ENCODE data around the gene C19orf12.

The C19orf12 gene

DNA sequence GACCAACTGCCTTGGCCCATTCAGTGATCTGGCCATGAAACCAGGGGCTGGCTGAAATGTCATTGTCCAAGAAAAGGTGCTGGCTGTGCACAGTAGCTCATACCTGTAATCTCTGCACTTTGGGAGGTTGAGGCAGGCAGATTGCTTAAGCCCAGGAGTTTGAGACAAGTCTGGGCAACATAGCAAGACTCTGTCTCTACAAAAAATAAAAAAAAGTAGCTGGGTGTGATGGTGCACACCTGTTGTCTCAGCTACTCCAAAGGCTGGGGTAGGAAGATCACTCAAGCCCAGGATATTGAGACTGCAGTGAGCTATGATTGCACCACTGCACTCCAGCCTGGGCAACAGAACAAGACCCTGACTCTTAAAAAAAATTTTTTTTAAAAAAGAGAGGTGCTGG lies 28.6 kb upstream of the C19orf12 start:
- H3K4me3 ChIP-seq (ENCODE audit: low read depth in 1 of 2, low read length in 2 of 2): no peak overlapping the region
- ATAC-seq (ENCODE audit: insufficient read depth, low read depth) (no peak), DNase-seq (no peak)
- H3K79me2 ChIP-seq (ENCODE audit: insufficient read depth, low read length): no peaks in the 10 kb centered on the region
- no peak overlapping the region for H3K9ac ChIP-seq (ENCODE audit: low read depth, low read length)
- no peak overlapping the region for H2AFZ ChIP-seq (ENCODE audit: low read depth, low read length)
- H3K36me3 ChIP-seq (ENCODE audit: insufficient read depth, low read length): no peaks in the 10 kb centered on the region
- no peaks in the 10 kb centered on the region for H3K4me1 ChIP-seq (ENCODE audit: insufficient read depth, low read length)
- H3K27me3 ChIP-seq (ENCODE audit: insufficient read depth, low read length, poor library complexity): no peaks in the 10 kb centered on the region
- H4K20me1 ChIP-seq (ENCODE audit: insufficient read depth, low read length): no peaks in the 10 kb centered on the region
- H3K27ac ChIP-seq (ENCODE audit: low read length): no peak overlapping the region
- TF ChIP-seq EZH2 (IDR thresholded peaks at IDR 0.05; ENCODE audit: borderline replicate concordance, low read depth, low read length, severe bottlenecking): no peak
- TF ChIP-seq, protein P1, sequence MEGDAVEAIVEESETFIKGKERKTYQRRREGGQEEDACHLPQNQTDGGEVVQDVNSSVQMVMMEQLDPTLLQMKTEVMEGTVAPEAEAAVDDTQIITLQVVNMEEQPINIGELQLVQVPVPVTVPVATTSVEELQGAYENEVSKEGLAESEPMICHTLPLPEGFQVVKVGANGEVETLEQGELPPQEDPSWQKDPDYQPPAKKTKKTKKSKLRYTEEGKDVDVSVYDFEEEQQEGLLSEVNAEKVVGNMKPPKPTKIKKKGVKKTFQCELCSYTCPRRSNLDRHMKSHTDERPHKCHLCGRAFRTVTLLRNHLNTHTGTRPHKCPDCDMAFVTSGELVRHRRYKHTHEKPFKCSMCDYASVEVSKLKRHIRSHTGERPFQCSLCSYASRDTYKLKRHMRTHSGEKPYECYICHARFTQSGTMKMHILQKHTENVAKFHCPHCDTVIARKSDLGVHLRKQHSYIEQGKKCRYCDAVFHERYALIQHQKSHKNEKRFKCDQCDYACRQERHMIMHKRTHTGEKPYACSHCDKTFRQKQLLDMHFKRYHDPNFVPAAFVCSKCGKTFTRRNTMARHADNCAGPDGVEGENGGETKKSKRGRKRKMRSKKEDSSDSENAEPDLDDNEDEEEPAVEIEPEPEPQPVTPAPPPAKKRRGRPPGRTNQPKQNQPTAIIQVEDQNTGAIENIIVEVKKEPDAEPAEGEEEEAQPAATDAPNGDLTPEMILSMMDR (IDR thresholded peaks at IDR 0.05; ENCODE audit: borderline replicate concordance, extremely low read depth, low read length, poor library complexity, severe bottlenecking): no peak
- H3K4me2 ChIP-seq (ENCODE audit: insufficient read depth, low read length): no peak overlapping the region
- H3K9me3 ChIP-seq (ENCODE audit: insufficient read depth, low read length, severe bottlenecking): no peaks in the 10 kb centered on the region

DNA sequence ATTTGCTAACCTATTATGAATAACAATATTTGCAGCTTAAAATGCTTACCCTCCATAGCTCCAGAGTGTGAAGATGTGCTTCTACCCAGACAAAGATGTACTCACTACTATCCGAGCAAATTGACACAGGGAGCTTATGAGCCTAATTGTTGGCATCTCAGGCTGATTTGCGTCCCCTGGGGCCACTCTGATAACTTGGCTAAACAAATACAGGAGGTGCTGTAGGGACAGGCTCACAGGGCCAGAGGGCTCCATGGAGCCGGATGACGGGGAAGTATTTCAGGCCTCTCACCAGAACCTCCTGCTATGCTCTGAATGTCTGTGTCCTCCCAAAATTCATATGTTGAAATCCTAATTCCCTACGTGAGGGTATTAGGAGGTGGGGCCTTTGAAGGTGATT lies 26.7 kb upstream of the C19orf12 start:
- Histone ChIP-seq H3K9ac (ENCODE audit: low read depth, low read length) (no peak overlapping the region), H3K4me1 (ENCODE audit: insufficient read depth, low read length) (no peaks in the 10 kb centered on the region), H3K27ac (ENCODE audit: low read length) (no peak overlapping the region), H3K79me2 (ENCODE audit: insufficient read depth, low read length) (no peaks in the 10 kb centered on the region), H3K4me2 (ENCODE audit: insufficient read depth, low read length) (no peak overlapping the region), H3K27me3 (ENCODE audit: insufficient read depth, low read length, poor library complexity) (peaks cover 3% of the 10 kb centered on the region), H3K4me3 (ENCODE audit: low read depth in 1 of 2, low read length in 2 of 2) (no peak overlapping the region), H2AFZ (ENCODE audit: low read depth, low read length) (no peak overlapping the region), H4K20me1 (ENCODE audit: insufficient read depth, low read length) (no peaks in the 10 kb centered on the region), H3K36me3 (ENCODE audit: insufficient read depth, low read length) (no peaks in the 10 kb centered on the region), H3K9me3 (ENCODE audit: insufficient read depth, low read length, severe bottlenecking) (no peaks in the 10 kb centered on the region)
- DNase-seq (no peak), ATAC-seq (ENCODE audit: insufficient read depth, low read depth) (no peak)
- TF ChIP-seq, protein P1 (IDR thresholded peaks at IDR 0.05; ENCODE audit: borderline replicate concordance, extremely low read depth, low read length, poor library complexity, severe bottlenecking): no peak
- TF ChIP-seq EZH2 (IDR thresholded peaks at IDR 0.05; ENCODE audit: borderline replicate concordance, low read depth, low read length, severe bottlenecking): no peak

DNA sequence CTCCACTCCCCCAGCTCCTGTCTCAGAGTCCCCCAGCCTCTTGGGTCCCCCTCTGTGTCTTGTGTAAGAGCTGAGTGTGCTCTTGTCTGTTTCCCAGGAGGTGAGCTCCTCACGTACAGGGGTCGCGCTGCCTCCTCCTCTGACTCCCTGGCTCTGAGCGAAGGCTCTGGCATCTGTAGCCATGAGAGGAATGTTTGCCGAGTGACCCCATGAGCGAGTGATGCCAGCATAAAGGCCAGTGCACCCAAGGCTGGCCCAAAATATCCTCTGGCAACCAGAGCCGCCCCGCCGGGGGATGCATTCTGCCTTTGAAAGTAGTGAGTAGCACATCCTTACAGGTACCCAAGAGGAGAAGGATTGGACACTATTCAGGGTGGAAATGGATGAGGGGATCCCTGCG lies 26.2 kb upstream of the C19orf12 start:
- ATAC-seq (ENCODE audit: insufficient read depth, low read depth) (no peak), DNase-seq (no peak)
- Histone ChIP-seq H3K27me3 (ENCODE audit: insufficient read depth, low read length, poor library complexity) (peaks cover 3% of the 10 kb centered on the region), H3K36me3 (ENCODE audit: insufficient read depth, low read length) (no peaks in the 10 kb centered on the region), H4K20me1 (ENCODE audit: insufficient read depth, low read length) (no peaks in the 10 kb centered on the region), H3K4me1 (ENCODE audit: insufficient read depth, low read length) (no peaks in the 10 kb centered on the region), H3K79me2 (ENCODE audit: insufficient read depth, low read length) (no peaks in the 10 kb centered on the region), H3K4me2 (ENCODE audit: insufficient read depth, low read length) (no peak overlapping the region), H3K9me3 (ENCODE audit: insufficient read depth, low read length, severe bottlenecking) (no peaks in the 10 kb centered on the region), H3K27ac (ENCODE audit: low read length) (no peak overlapping the region), H3K9ac (ENCODE audit: low read depth, low read length) (no peak overlapping the region), H2AFZ (ENCODE audit: low read depth, low read length) (no peak overlapping the region), H3K4me3 (ENCODE audit: low read depth in 1 of 2, low read length in 2 of 2) (no peak overlapping the region)
- TF ChIP-seq, protein P1 (IDR thresholded peaks at IDR 0.05; ENCODE audit: borderline replicate concordance, extremely low read depth, low read length, poor library complexity, severe bottlenecking): no peak
- TF ChIP-seq EZH2 (IDR thresholded peaks at IDR 0.05; ENCODE audit: borderline replicate concordance, low read depth, low read length, severe bottlenecking): no peak

DNA sequence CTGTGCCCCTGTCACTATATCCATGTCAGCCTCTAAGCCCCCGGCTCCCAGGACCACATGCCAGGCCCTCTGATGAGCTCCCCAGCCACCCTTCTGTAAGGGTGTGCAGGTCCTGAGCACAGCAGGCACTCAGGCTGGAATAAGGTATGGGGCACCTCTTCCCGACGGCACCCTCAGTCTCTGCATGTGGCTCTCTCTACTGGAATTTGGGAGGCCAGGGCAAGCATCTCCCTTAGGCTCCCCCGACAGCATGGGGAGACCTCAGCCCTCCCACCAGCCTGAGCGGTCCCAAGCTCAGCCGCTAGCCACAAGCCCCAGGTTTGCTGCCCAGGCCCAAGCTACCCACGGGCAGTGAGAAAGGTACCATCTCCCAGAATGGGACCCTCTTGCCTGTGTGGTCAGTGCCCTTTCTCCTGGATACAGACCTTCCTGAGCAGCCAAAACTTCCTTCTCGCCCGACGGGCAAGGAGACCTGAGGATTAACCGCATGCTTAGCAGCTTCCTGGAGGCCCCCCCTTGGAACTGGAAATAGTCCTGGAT lies 22.5 kb upstream of the C19orf12 start:
- Histone ChIP-seq H3K36me3 (ENCODE audit: insufficient read depth, low read length) (no peaks in the 10 kb centered on the region), H3K4me3 (ENCODE audit: low read depth in 1 of 2, low read length in 2 of 2) (no peak overlapping the region), H3K4me2 (ENCODE audit: insufficient read depth, low read length) (no peak overlapping the region), H3K4me1 (ENCODE audit: insufficient read depth, low read length) (no peaks in the 10 kb centered on the region), H3K9me3 (ENCODE audit: insufficient read depth, low read length, severe bottlenecking) (no peaks in the 10 kb centered on the region), H4K20me1 (ENCODE audit: insufficient read depth, low read length) (no peaks in the 10 kb centered on the region), H2AFZ (ENCODE audit: low read depth, low read length) (no peak overlapping the region), H3K79me2 (ENCODE audit: insufficient read depth, low read length) (no peaks in the 10 kb centered on the region), H3K9ac (ENCODE audit: low read depth, low read length) (no peak overlapping the region), H3K27me3 (ENCODE audit: insufficient read depth, low read length, poor library complexity) (peaks cover 3% of the 10 kb centered on the region), H3K27ac (ENCODE audit: low read length) (no peak overlapping the region)
- no peak for DNase-seq
- TF ChIP-seq, protein P1 (IDR thresholded peaks at IDR 0.05; ENCODE audit: borderline replicate concordance, extremely low read depth, low read length, poor library complexity, severe bottlenecking): no peak
- TF ChIP-seq EZH2 (IDR thresholded peaks at IDR 0.05; ENCODE audit: borderline replicate concordance, low read depth, low read length, severe bottlenecking): no peak
- no peak for ATAC-seq (ENCODE audit: insufficient read depth, low read depth)

All from DND-41 (cell line).